WERI-Rb-1 (cell line): Measurements from ENCODE around the gene OPA3.
A peak's percentile ranks its signal among the peaks of the same experiment; 100 is the strongest.

Source experiments
- DNase-seq: peaks from one replicate; pipeline ENCODE4 v3.0.0-alpha.2; 2020
- H3K27ac ChIP-seq: fragments of 250-450 bp; sonication (Bioruptor Pico); 2 replicates; pipeline ENCODE4 v1.5.1; 2020; ENCODE audit warnings: mild to moderate bottlenecking, moderate library complexity
- H3K27me3 ChIP-seq: fragments of 250-450 bp; sonication (Bioruptor Pico); 2 replicates; pipeline ENCODE4 v1.5.1; 2021; ENCODE audit warnings: mild to moderate bottlenecking, low read depth, moderate library complexity; ENCODE audit not compliant: insufficient read depth, severe bottlenecking
- H3K36me3 ChIP-seq: fragments of 250-450 bp; sonication (Bioruptor Pico); 2 replicates; pipeline ENCODE4 v1.5.1; 2020; ENCODE audit warnings: mild to moderate bottlenecking, moderate library complexity
- H3K4me3 ChIP-seq: 2 replicates; pipeline ENCODE4 v1.5.1; 2011; ENCODE audit warnings: low read depth, mild to moderate bottlenecking, control low read depth, low read length
- H3K9me3 ChIP-seq: fragments of 250-450 bp; sonication (Bioruptor Pico); 2 replicates; pipeline ENCODE4 v1.5.1; 2021; ENCODE audit warnings: mild to moderate bottlenecking, moderate library complexity; ENCODE audit not compliant: severe bottlenecking
- CTCF ChIP-seq: IDR thresholded peaks from 2 replicates; pipeline ENCODE4 v1.5.1; 2011; ENCODE audit warnings: low read depth, mild to moderate bottlenecking, control low read depth, inconsistent platforms, low read length

Gene OPA3

GRCh38 chr19:45485305-45486077, 99.1 kb downstream of the OPA3 start:
- Histone ChIP-seq H3K36me3 (peaks cover 20% of the 10 kb centered on the region), H3K4me3 (peak overlapping the region; percentile 46), H3K9me3 (peaks cover 3% of the 10 kb centered on the region), H3K27me3 (no peaks in the 10 kb centered on the region), H3K27ac (peak overlapping the region; percentile 62)
- peak; percentile 98 for DNase-seq
- TF ChIP-seq CTCF, result peak; percentile 87

- H3K4me3 ChIP-seq, result no peak overlapping the region
Measured at GRCh38 chr19:45484273-45484945, 100.2 kb downstream of the OPA3 start.

GRCh38 chr19:45483033-45483432, 101.6 kb downstream of the OPA3 start:
- H3K27me3 ChIP-seq, result no peaks in the 10 kb centered on the region
- H3K9me3 ChIP-seq, result peaks cover 3% of the 10 kb centered on the region
- H3K4me3 ChIP-seq, result no peak overlapping the region
- no peak for DNase-seq
- no peak for TF ChIP-seq CTCF
- H3K36me3 ChIP-seq, result peaks cover 11% of the 10 kb centered on the region
- H3K27ac ChIP-seq, result no peak overlapping the region

More at GRCh38 chr19:45484273-45484945, 100.2 kb downstream of the OPA3 start:
- H3K27me3 ChIP-seq, result no peaks in the 10 kb centered on the region
- peaks cover 15% of the 10 kb centered on the region for H3K36me3 ChIP-seq
- peaks cover 3% of the 10 kb centered on the region for H3K9me3 ChIP-seq
- H3K27ac ChIP-seq, result no peak overlapping the region; the same call in 1 of the 2 replicates
- DNase-seq, result no peak
- TF ChIP-seq CTCF, result no peak

GRCh38 chr19:45478454-45479238, 106.0 kb downstream of the OPA3 start:
- peaks cover 3% of the 10 kb centered on the region for H3K9me3 ChIP-seq
- DNase-seq, result peak; percentile 91
- TF ChIP-seq CTCF, result peak; percentile 78
- H3K36me3 ChIP-seq, result no peaks in the 10 kb centered on the region; the same call in 1 of the 2 replicates
- peak overlapping the region; percentile 57 for H3K4me3 ChIP-seq
- H3K27ac ChIP-seq, result peak overlapping the region; percentile 98
- no peaks in the 10 kb centered on the region for H3K27me3 ChIP-seq

- H3K27ac ChIP-seq, result peak overlapping the region; percentile 98
- no peak for TF ChIP-seq CTCF
- H3K36me3 ChIP-seq, result no peaks in the 10 kb centered on the region; the same call in 1 of the 2 replicates
- H3K27me3 ChIP-seq, result no peaks in the 10 kb centered on the region
- peaks cover 3% of the 10 kb centered on the region for H3K9me3 ChIP-seq
- peak overlapping the region; percentile 57 for H3K4me3 ChIP-seq
- no peak for DNase-seq
Measured at GRCh38 chr19:45477713-45478453, 106.7 kb downstream of the OPA3 start.
